Measurements from ENCODE around the gene MC4R. TPM values are rescaled to one million over a fixed set of nuclear protein-coding genes. Genes with fewer than 3 reads are reported as not detected.

MC4R gene
- total and polyA plus RNA-seq, 2 of the 4 experiments (the other 2 are of a cell fraction) = 0.14 to 0.18 TPM

- H2AFZ ChIP-seq (replicated peaks; ENCODE audit: low read length, poor library complexity) = no peak overlapping the region
These were observed 49.0 kb upstream of the MC4R start for GRCh38 chr18:60421356-60422118.

More at GRCh38 chr18:60421356-60422118, 49.0 kb upstream of the MC4R start:
- intact Hi-C loops (cut with micrococcal nuclease) = no loop called here
- no peak for DNase-seq
- Histone ChIP-seq H3K36me3 (ENCODE audit: control insufficient read depth, insufficient read depth, low read length) (no peaks in the 10 kb centered on the region), H2BK120ac (ENCODE audit: low read depth, low read length) (no peak overlapping the region), H4K20me1 (ENCODE audit: insufficient read depth, low read length) (no peaks in the 10 kb centered on the region), H2AK5ac (ENCODE audit: low read depth, low read length) (no peak overlapping the region), H3K4me1 (ENCODE audit: control insufficient read depth, insufficient read depth, low read length) (no peaks in the 10 kb centered on the region), H3K9me1 (ENCODE audit: insufficient read depth, low read length) (no peaks in the 10 kb centered on the region), H3K4ac (ENCODE audit: low read depth, low read length) (no peak overlapping the region), H2AK9ac (replicated peaks; ENCODE audit: low read depth, low read length, poor library complexity) (no peak overlapping the region), H2BK20ac (ENCODE audit: low read depth, low read length) (no peak overlapping the region), H3K27ac (ENCODE audit: insufficient read depth, low read length) (no peak overlapping the region), H3K9ac (ENCODE audit: low read depth, low read length) (no peak overlapping the region), H3K56ac (ENCODE audit: extremely low read depth, insufficient read depth, low read length) (no peak overlapping the region), H3K9me3 (ENCODE audit: control insufficient read depth, insufficient read depth, low read length) (no peaks in the 10 kb centered on the region), H3K79me1 (ENCODE audit: low read depth in 1 of 2, low read length in 2 of 2) (no peaks in the 10 kb centered on the region), H3K4me2 (ENCODE audit: low read depth, low read length) (no peak overlapping the region), H3K14ac (replicated peaks; ENCODE audit: low read depth, low read length) (no peak overlapping the region), H3K18ac (ENCODE audit: low read depth, low read length) (no peak overlapping the region), H2BK5ac (ENCODE audit: low read depth, low read length, poor library complexity, severe bottlenecking) (no peak overlapping the region), H4K8ac (ENCODE audit: low read depth in 2 of 2, low read length in 2 of 2) (no peak overlapping the region), H4K5ac (ENCODE audit: low read depth, low read length) (no peak overlapping the region), H2BK15ac (ENCODE audit: low read depth, low read length) (no peak overlapping the region), H4K91ac (ENCODE audit: insufficient read depth, low read depth, low read length) (no peak overlapping the region), H3K23ac (ENCODE audit: low read depth, low read length) (no peak overlapping the region), H3K4me3 (ENCODE audit: insufficient read depth, low read depth, low read length) (no peak overlapping the region), H3K27me3 (ENCODE audit: control insufficient read depth, insufficient read depth, low read length) (no peaks in the 10 kb centered on the region; the same call in 1 of the 2 replicates)
- dilution Hi-C loops (cut with HindIII; ENCODE audit: low sequenced_read_pairs, unreplicated experiment) = no loop called here
- no TSS peak for BruUV-seq (replicated peaks)
- in situ Hi-C loops (cut with MboI; ENCODE audit: low sequenced_read_pairs) = loop anchor here (25.0 kb wide), 1 partner anchor 584 kb away; no protein-coding TSS in a partner anchor
- 80% methylated on average over 2 of the region's 21 CpGs; no CpG with 5 or more reads in 1 of the 2 experiments for whole genome bisulfite sequencing, 2 experiments (ENCODE audit: extremely low coverage in 2 of 2, insufficient read length in 1 of 2)
- no peak for ATAC-seq (ENCODE audit: low read depth)
- ChIA-PET POLR2A (ENCODE audit: unreplicated experiment) (no interaction called here), CTCF (no interaction called here)
- TF ChIP-seq RCOR1 (IDR thresholded peaks at IDR 0.05; ENCODE audit: insufficient replicate concordance, low read length) (no peak), BHLHE40 (IDR thresholded peaks at IDR 0.05; ENCODE audit: low read depth, low read length) (no peak), POLR2A (IDR thresholded peaks at IDR 0.05; ENCODE audit: low read depth, low read length) (no peak), MXI1 (IDR thresholded peaks at IDR 0.05; ENCODE audit: borderline replicate concordance, low read depth, low read length) (no peak), RAD21 (IDR thresholded peaks at IDR 0.05; ENCODE audit: low read length) (no peak), MAZ (IDR thresholded peaks at IDR 0.05; ENCODE audit: borderline replicate concordance, low read depth, low read length) (no peak), FOS (IDR thresholded peaks at IDR 0.05; ENCODE audit: low read depth, low read length) (no peak), MAFK (IDR thresholded peaks at IDR 0.05; ENCODE audit: low read depth, low read length) (no peak), USF2 (IDR thresholded peaks at IDR 0.05; ENCODE audit: low read depth, low read length) (no peak), CTCF (conservative IDR thresholded peaks at IDR 0.05; ENCODE audit: low read depth, low read length) (no peak)
